AG09309 (cell line): ENCODE data around the gene RRP7A.
"Not testable (repeated sequence)": the region's sequence is repeated elsewhere in the genome, so short reads cannot be mapped to it uniquely, and the experiment has no call there.

Experiments used
- DNase-seq: peaks from one replicate; pipeline ENCODE4 v3.0.0-alpha.2; 2010; ENCODE audit warnings: low read depth
- H3K4me3 ChIP-seq: 2 replicates; pipeline ENCODE4 v1.5.1; 2011; ENCODE audit warnings: mild to moderate bottlenecking, low read depth, low read length, moderate library complexity; ENCODE audit not compliant: control insufficient read depth
- CTCF ChIP-seq: IDR thresholded peaks from 2 replicates; pipeline ENCODE4 v1.5.1; 2011; ENCODE audit warnings: mild to moderate bottlenecking, low read depth, low read length, inconsistent platforms; ENCODE audit not compliant: insufficient read depth, control insufficient read depth; ENCODE audit errors: missing control alignments

Gene RRP7A

GRCh38 chr22:42528591-42529307 is 9.2 kb upstream of the RRP7A start:
- H3K4me3 ChIP-seq = no peak overlapping the region
- TF ChIP-seq CTCF = no peak
- DNase-seq = no peak

DNA sequence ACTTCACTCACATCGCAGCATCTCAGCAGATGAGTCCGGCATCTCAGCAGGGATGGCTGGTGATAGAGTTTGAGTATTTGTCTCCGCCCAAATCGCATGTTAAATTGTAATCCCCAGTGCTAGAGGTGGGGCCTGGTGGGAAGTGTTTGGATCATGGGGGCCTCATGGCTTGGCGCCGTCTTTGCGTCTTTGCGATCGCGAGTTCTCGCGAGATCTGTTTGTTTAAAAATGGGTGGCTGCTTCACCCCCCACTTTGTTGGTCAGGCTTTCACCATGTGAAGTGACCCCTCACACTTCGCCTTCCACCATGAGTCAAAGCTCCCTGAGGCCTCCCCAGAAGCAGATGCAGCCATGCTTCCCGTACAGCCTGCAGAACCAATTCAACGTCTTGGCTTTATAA is 3.0 kb upstream of the RRP7A start:
- no peak overlapping the region for H3K4me3 ChIP-seq
- DNase-seq = no peak
- TF ChIP-seq CTCF = no peak

- no peak for TF ChIP-seq CTCF
- no peak overlapping the region for H3K4me3 ChIP-seq
- no peak for DNase-seq
Observed at GRCh38 chr22:42521228-42521546, 1.6 kb upstream of the RRP7A start.

GRCh38 chr22:42518638-42519524 is 715 bp downstream of the RRP7A start:
- H3K4me3 ChIP-seq = peak overlapping the region; percentile 71
- DNase-seq = not testable (repeated sequence)

GRCh38 chr22:42517103-42517502 is 2.5 kb downstream of the RRP7A start:
- not testable (repeated sequence) for H3K4me3 ChIP-seq, DNase-seq

GRCh38 chr22:42515896-42516295 is 3.7 kb downstream of the RRP7A start:
- no peak for DNase-seq
- TF ChIP-seq CTCF = no peak
- no peak overlapping the region for H3K4me3 ChIP-seq

DNA sequence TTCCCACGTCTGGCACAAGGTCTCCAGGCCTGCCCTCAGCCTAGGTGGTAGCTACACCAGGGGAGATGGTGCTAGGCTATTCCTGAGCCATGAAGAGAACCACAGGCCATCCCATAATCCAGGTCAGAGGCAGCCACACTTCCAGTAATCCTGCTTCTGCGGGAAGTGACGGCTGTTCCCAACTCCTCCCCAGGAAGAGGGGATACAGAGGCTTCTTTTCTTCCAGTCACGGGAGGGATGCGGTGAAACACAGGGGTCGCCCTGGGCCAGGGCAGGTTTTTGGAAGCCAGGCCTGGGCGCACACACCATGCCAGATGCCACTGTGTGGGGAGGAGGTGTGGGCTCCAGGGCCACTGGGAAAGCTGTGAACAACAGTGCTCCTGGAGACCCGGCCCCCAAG is 4.3 kb downstream of the RRP7A start:
- DNase-seq, H3K4me3 ChIP-seq: not testable (repeated sequence)

DNA sequence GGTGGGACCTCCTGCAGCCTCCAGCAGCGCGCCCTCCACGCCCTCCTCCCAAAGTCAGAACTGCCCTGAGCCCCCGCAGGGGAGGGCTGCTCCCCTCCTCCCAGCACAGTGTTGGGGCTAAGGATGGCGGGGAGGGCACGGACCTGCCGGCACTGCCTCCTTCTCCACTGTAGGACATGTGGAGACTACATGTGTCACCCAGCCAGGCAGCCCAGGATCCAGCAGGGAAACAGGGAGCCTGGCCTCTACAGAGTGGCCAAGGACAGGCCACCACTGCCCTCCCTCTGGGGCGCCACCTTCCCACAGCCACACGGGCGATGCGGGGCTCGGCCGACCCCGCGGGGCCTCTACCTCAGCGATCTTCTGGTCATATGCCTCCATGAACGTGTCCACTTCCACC is 5.3 kb downstream of the RRP7A start:
- not testable (repeated sequence) for H3K4me3 ChIP-seq, DNase-seq

DNA sequence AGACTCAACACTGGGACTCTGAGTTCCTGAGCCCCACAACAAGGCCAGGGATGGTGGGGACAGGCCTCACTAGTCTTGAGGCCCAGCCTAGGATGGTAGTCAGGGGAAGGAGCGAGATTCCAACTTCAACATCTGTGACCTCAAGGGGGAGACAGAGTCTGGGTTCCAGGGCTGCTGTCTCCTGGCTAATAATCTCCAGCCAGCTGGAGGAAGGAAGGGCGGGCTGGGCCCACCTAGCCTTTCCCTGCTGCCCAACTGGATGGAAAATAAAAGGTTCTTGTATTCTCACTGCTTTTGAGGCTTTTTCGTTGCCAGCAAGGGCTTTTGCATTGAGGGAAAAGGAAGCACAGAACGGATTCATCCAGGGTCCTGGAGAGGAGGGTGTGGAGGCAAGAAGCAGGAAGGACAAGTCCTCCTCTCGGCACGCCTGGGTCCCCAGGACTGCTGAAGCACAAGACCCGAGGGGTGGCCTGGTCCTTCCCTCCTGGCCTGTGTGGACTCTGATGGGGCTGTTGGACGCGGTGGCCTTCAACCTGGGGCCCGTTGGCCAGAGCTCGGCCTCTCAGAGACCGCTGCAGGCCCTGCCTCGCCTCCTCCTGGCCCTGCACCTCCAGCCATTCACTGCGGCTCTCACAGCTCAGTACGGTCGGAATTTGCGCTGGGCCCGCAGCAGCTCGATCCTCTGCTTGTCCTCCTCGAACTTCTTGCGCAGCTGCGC is 7.2 kb downstream of the RRP7A start:
- DNase-seq, H3K4me3 ChIP-seq: not testable (repeated sequence)
